Smooth muscle cell (in vitro differentiated cells): Measurements from ENCODE around the gene GSG1L. TPM values are rescaled to one million over a fixed set of nuclear protein-coding genes. Genes with fewer than 3 reads are reported as not detected.

ENCODE experiments used
- DNase-seq: peaks from one replicate; lab custom pipeline; 2025; ENCODE audit not compliant: unreplicated experiment; lab: John Stamatoyannopoulos, UW
- H2AFZ ChIP-seq: fragments of 200-600 bp; sonication (generic); 2 replicates; pipeline ENCODE4 v1.6.0; 2016; ENCODE audit warnings: antibody characterized with exemption, low read depth, mild to moderate bottlenecking
- H3F3A ChIP-seq: fragments of 200-600 bp; sonication (generic); 2 replicates; pipeline ENCODE4 v1.6.0; 2017; ENCODE audit warnings: antibody characterized with exemption, low read depth
- H3K27ac ChIP-seq: fragments of 200-600 bp; sonication (generic); 2 replicates; pipeline ENCODE4 v1.5.1; 2016; ENCODE audit warnings: low read depth, mild to moderate bottlenecking
- H3K27me3 ChIP-seq: fragments of 200-600 bp; sonication (generic); 2 replicates; pipeline ENCODE4 v1.6.1; 2016; ENCODE audit warnings: low read depth, mild to moderate bottlenecking
- H3K36me3 ChIP-seq: fragments of 200-600 bp; sonication (generic); 2 replicates; pipeline ENCODE4 v1.5.1; 2016; ENCODE audit warnings: low read depth
- H3K4me1 ChIP-seq: fragments of 200-600 bp; sonication (generic); 2 replicates; pipeline ENCODE4 v1.5.1; 2016; ENCODE audit warnings: low read depth
- H3K4me2 ChIP-seq: fragments of 200-600 bp; sonication (generic); 2 replicates; pipeline ENCODE4 v1.6.0; 2016; ENCODE audit warnings: mild to moderate bottlenecking
- H3K4me3 ChIP-seq: fragments of 200-600 bp; sonication (generic); 2 replicates; pipeline ENCODE4 v1.5.1; 2016; ENCODE audit warnings: mild to moderate bottlenecking
- H3K79me2 ChIP-seq: fragments of 200-600 bp; sonication (generic); 2 replicates; pipeline ENCODE4 v1.6.0; 2016; ENCODE audit warnings: low read depth, mild to moderate bottlenecking
- H3K9ac ChIP-seq: fragments of 200-600 bp; sonication (generic); 2 replicates; pipeline ENCODE4 v1.6.0; 2016; ENCODE audit warnings: low read depth
- H3K9me3 ChIP-seq: fragments of 200-600 bp; sonication (generic); replicated peaks from 2 replicates; pipeline ENCODE4 v1.5.1; 2016; ENCODE audit warnings: low read depth
- H4K20me1 ChIP-seq: fragments of 200-600 bp; sonication (generic); 2 replicates; pipeline ENCODE4 v1.6.0; 2016; ENCODE audit warnings: low read depth
- WGBS: methylation state at CpG from one replicate; pipeline ENCODE4 v1.1.7; 2016; ENCODE audit warnings: low lambda C conversion rate; 5-methylcytosine and 5-hydroxymethylcytosine counted together
- polyA plus RNA-seq: library from polyadenylated mRNA; unstranded; fragments of >200 nt; fragmentation: Nextera tagmentation; extraction: Ambion mirVana; gene quantifications from 2 replicates; pipeline ENCODE4 v1.2.1, GENCODE V29; 2016
- total RNA-seq: library from RNA; depleted of rRNA; stranded (reverse); fragments of >200 nt; gene quantifications from 2 replicates; pipeline ENCODE4 v1.2.3, GENCODE V29; 2014
- TF ChIP-seq, protein P1 (sequence below): fragments of 200-600 bp; sonication (generic); IDR thresholded peaks from 2 replicates; pipeline ENCODE4 v1.5.1; 2017; ENCODE audit warnings: borderline replicate concordance, mild to moderate bottlenecking, antibody characterized with exemption; ENCODE audit not compliant: insufficient read depth, poor library complexity, severe bottlenecking

GSG1L gene
- total and polyA plus RNA-seq, 2 experiments from 2014 or later = 0.31 TPM; not detected in 1

DNA sequence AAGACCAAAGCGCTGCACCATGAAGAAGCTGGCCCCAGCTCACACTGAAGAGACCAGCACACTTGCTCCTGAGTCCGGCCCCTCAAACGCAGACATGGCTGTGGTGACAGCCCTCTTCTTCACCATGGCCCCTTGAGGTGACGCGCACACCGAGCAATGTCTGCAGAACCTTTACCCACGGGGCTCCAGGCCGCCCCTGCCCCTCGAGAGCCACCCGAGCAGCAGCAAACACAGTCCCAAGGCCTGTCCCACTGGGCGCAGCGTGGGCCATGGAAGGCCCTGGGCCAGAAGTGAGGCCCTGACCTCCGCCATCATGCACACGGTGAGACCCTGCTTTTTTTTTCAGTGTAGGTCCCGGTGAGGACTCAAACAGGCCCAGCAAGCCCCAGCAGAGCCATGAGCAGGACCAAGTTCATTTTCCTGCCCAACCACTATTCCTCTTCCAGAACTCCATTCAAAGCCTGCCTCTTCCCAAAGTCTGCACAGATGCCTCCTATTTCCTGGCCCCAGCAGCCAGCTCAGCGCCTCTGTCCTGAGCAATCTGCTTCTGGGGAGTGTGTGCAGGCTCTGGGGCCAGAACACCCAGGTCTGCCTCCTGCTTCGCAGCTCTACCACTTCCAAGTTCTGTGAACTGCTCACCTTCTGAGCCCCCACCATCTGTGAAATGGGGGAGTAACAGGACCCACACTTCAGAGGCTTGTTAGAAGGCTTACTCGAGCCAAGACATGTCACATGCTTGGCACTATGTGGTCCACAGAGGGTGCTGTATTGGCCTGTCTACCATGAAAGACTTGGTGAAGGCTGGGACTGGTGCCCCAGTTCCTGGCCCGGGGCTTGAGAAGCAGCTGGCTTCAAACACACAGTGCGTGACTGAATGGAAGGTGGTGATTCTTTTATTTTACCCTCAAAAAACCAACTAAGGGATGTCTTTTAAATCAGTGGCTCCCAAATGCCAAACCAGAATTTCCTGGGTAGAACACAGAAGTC, 35.7 kb upstream of the GSG1L start:
- H3K4me2 ChIP-seq = no peak overlapping the region
- H3K4me3 ChIP-seq = no peak overlapping the region
- no peaks in the 10 kb centered on the region for H3K79me2 ChIP-seq
- no peaks in the 10 kb centered on the region for H3K9me3 ChIP-seq
- TF ChIP-seq, protein P1, sequence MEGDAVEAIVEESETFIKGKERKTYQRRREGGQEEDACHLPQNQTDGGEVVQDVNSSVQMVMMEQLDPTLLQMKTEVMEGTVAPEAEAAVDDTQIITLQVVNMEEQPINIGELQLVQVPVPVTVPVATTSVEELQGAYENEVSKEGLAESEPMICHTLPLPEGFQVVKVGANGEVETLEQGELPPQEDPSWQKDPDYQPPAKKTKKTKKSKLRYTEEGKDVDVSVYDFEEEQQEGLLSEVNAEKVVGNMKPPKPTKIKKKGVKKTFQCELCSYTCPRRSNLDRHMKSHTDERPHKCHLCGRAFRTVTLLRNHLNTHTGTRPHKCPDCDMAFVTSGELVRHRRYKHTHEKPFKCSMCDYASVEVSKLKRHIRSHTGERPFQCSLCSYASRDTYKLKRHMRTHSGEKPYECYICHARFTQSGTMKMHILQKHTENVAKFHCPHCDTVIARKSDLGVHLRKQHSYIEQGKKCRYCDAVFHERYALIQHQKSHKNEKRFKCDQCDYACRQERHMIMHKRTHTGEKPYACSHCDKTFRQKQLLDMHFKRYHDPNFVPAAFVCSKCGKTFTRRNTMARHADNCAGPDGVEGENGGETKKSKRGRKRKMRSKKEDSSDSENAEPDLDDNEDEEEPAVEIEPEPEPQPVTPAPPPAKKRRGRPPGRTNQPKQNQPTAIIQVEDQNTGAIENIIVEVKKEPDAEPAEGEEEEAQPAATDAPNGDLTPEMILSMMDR = no peak
- no peaks in the 10 kb centered on the region for H3K27me3 ChIP-seq
- H3K4me1 ChIP-seq = no peaks in the 10 kb centered on the region
- H3K27ac ChIP-seq = no peak overlapping the region
- no peak overlapping the region for H2AFZ ChIP-seq
- no peak for DNase-seq
- H4K20me1 ChIP-seq = peaks cover 15% of the 10 kb centered on the region
- no peaks in the 10 kb centered on the region for H3F3A ChIP-seq
- 96% methylated on average over 20 of the region's 20 CpGs for WGBS
- H3K36me3 ChIP-seq = no peaks in the 10 kb centered on the region
- H3K9ac ChIP-seq = no peak overlapping the region

DNA sequence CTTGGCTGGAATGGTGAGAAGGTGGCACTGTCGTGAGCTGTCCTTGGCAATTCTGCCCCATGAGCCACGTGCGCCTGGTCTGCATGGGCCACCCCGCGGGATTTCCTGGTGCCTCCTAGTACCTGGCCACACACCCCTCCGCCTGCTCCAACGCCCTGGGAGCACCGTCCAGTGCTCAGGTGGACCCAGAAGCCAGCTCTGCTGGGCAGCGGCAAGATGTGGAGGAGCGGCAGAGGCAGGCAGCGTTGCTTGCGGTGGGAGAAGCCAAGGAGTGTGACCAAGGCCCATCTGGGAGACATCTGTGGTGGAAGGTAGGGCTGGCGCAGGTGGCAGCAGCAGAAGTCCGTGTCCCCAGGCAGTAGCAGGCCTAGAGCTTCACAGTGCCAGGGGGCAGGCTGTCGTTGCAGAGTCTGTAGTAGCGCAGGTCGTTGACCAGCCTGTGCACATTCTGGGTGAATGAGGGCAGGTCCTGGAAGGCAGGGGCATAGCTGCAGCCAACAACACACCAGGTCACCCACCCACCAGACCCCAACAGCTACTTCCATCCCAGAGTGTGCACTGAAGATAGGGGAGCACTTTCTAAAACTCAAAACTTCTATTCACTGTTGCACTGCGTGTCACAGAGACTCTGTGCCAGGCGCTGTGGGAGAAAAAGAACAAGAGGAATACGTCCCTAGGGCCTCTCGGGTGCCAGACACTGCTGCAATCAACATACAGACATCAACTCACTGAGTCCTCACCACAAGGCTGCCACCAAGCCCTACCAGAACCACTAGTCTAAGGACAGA, 34.9 kb upstream of the GSG1L start:
- no peaks in the 10 kb centered on the region for H3K36me3 ChIP-seq
- 98% methylated on average over 21 of the region's 21 CpGs for WGBS

DNA sequence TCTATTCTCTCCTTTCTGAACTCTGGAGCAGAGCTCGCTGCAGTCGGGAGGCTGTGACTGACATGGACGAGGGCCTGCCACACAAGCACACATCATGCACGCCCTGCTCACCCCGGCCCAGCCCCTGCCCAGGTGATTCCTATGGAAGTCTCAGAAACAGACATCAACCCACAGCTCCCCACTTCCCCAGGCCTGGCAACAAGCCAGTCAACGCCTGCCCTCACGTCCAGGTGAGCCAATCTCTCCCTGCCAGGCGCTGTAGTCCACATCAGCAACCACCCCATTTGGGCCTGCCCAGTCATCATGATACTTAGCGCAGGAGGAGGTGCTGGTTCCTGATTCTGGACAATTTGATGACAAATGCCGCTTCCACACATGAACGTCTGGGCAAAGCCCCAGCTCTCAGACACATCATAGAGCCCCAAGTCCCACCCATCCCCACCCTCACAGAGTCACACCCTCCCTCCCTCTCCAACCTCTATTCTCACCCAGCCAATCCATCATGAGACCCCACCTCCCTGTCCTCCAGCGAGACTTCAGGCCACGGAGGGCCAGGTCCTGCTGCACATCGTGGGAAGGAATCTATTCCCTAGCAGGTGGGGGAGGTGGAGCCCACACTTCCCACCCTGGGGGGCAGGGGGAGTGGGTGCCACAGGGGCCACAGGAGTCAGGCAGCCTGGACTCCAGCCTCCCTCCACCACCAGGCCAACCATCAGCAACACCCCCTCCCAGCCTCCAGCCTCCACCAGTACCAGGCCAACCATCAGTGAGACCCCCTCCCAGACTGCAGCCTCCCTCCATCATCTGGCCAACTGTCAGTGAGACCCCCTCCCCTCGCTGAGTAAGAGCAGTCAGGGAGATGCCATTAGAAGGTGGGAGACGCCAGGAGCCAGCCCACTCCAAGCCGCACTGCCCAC, 33.7 kb upstream of the GSG1L start:
- no peaks in the 10 kb centered on the region for H3F3A ChIP-seq
- no peak overlapping the region for H2AFZ ChIP-seq
- no peak overlapping the region for H3K4me2 ChIP-seq
- H3K27me3 ChIP-seq = no peaks in the 10 kb centered on the region
- H3K36me3 ChIP-seq = no peaks in the 10 kb centered on the region
- 89% methylated on average over 16 of the region's 17 CpGs for WGBS
- H3K4me1 ChIP-seq = peaks cover 5% of the 10 kb centered on the region
- no peak for DNase-seq
- H3K4me3 ChIP-seq = no peak overlapping the region
- H3K27ac ChIP-seq = no peak overlapping the region
- H3K79me2 ChIP-seq = no peaks in the 10 kb centered on the region
- H4K20me1 ChIP-seq = peaks cover 28% of the 10 kb centered on the region
- TF ChIP-seq, protein P1 = no peak
- H3K9ac ChIP-seq = no peak overlapping the region
- H3K9me3 ChIP-seq = no peaks in the 10 kb centered on the region

More for the DNA sequence above, 34.9 kb upstream of the GSG1L start:
- TF ChIP-seq, protein P1 = no peak
- Histone ChIP-seq H3K27me3 (no peaks in the 10 kb centered on the region), H3K4me2 (no peak overlapping the region), H3K9ac (no peak overlapping the region), H3K79me2 (no peaks in the 10 kb centered on the region), H3K27ac (no peak overlapping the region), H3K4me1 (peaks cover under 1% of the 10 kb centered on the region), H3K9me3 (no peaks in the 10 kb centered on the region), H3K4me3 (no peak overlapping the region), H4K20me1 (peaks cover 24% of the 10 kb centered on the region), H3F3A (no peaks in the 10 kb centered on the region), H2AFZ (no peak overlapping the region)
- no peak for DNase-seq
